ENCODE data around the gene LIME1.

Gene LIME1

GRCh38 chr20:63741354-63741675 lies 4.9 kb downstream of the LIME1 start:
- H3K9me3 ChIP-seq (replicated peaks in 1 of 2; ENCODE audit: control insufficient read depth in 2 of 2, insufficient read depth in 1 of 2, low read depth in 1 of 2, low read length in 2 of 2): no peaks in the 10 kb centered on the region
- H3K27me3 ChIP-seq (ENCODE audit: control insufficient read depth in 3 of 3, insufficient read depth in 3 of 3, low read depth in 1 of 3, low read length in 3 of 3): no peaks in the 10 kb centered on the region
- H2AK5ac ChIP-seq (ENCODE audit: low read depth, low read length): peak overlapping the region; percentile 100
- H3K4me3 ChIP-seq (ENCODE audit: low read length in 2 of 2): peak overlapping the region in 1 of 2 donors; percentile 69
- H2BK12ac ChIP-seq (ENCODE audit: low read length): no peak overlapping the region
- peak overlapping the region; percentile 97 for H3K18ac ChIP-seq (ENCODE audit: low read length)
- no peak overlapping the region for H2BK120ac ChIP-seq (ENCODE audit: low read depth, low read length)
- peak overlapping the region; percentile 98 for H2BK5ac ChIP-seq (ENCODE audit: low read length)
- no peak overlapping the region for H4K8ac ChIP-seq (ENCODE audit: low read depth, low read length)
- H3K9ac ChIP-seq (ENCODE audit: low read depth, low read length, poor library complexity): peak overlapping the region; percentile 97
- H3K4ac ChIP-seq (ENCODE audit: low read length): no peak overlapping the region
- H2BK15ac ChIP-seq (ENCODE audit: low read length): peak overlapping the region; percentile 67
- H3K14ac ChIP-seq (ENCODE audit: low read length): no peak overlapping the region
- no CpG with 5 or more reads among the region's 6 CpGs for WGBS, 2 donors (ENCODE audit: extremely low coverage in 2 of 2, insufficient read length in 2 of 2, insufficient replicate concordance in 1 of 2)
- peak overlapping the region; percentile 85 for H3K23ac ChIP-seq (ENCODE audit: low read depth, low read length, poor library complexity)
- H2AFZ ChIP-seq (ENCODE audit: low read length): no peak overlapping the region
- H3K36me3 ChIP-seq (replicated peaks in 1 of 2; ENCODE audit: control insufficient read depth in 2 of 2, insufficient read depth in 2 of 2, low read length in 2 of 2): peaks cover 10 to 57% of the 10 kb centered on the region in 2 donors
- peak overlapping the region; percentile 89 for H3K4me2 ChIP-seq (ENCODE audit: insufficient read depth, low read length, poor library complexity, severe bottlenecking)
- H4K91ac ChIP-seq (ENCODE audit: low read depth, low read length, poor library complexity): no peak overlapping the region
- peak overlapping the region; percentile 94 for H3K27ac ChIP-seq (replicated peaks; ENCODE audit: low read length)
- H3K4me1 ChIP-seq (ENCODE audit: control insufficient read depth in 2 of 2, insufficient read depth in 1 of 2, low read depth in 1 of 2, low read length in 2 of 2): peaks cover 10 to 20% of the 10 kb centered on the region in 2 donors
- peaks cover 18% of the 10 kb centered on the region for H3K79me1 ChIP-seq (ENCODE audit: low read depth, low read length)
- no peak for DNase-seq (ENCODE audit: low spot score)

DNA sequence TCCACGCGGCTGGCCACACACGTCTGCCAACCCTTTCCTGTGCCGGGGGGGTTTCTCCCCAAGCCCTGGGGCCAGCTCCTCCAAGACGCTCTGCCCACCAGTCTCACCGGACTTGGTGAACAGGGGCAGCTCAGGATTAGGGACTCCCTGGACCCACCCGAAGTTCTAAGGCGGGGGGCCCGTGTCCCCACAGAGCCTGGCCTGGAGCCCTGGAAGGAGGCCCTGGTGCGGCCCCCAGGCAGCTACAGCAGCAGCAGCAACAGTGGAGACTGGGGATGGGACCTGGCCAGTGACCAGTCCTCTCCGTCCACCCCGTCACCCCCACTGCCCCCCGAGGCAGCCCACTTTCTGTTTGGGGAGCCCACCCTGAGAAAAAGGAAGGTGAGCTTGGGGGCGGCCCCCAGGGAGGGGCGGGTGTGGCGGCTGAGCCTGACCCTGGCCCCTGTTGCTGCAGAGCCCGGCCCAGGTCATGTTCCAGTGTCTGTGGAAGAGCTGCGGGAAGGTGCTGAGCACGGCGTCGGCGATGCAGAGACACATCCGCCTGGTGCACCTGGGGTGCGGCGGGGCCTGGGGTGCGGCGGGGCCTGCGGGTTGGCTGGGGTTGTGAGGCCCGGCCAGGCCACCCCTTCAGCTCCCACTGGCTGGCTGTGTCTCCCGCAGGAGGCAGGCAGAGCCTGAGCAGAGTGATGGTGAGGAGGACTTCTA lies 5.4 kb downstream of the LIME1 start:
- H4K91ac ChIP-seq (ENCODE audit: low read depth, low read length, poor library complexity): no peak overlapping the region
- H2BK15ac ChIP-seq (ENCODE audit: low read length): peak overlapping the region; percentile 6
- peak overlapping the region; percentile 89 for H3K4me2 ChIP-seq (ENCODE audit: insufficient read depth, low read length, poor library complexity, severe bottlenecking)
- peak overlapping the region; percentile 98 for H2BK5ac ChIP-seq (ENCODE audit: low read length)
- H3K18ac ChIP-seq (ENCODE audit: low read length): peak overlapping the region; percentile 97
- peaks cover 21% of the 10 kb centered on the region for H3K79me1 ChIP-seq (ENCODE audit: low read depth, low read length)
- H4K8ac ChIP-seq (ENCODE audit: low read depth, low read length): no peak overlapping the region
- WGBS, 2 donors (ENCODE audit: extremely low coverage in 2 of 2, insufficient read length in 2 of 2, insufficient replicate concordance in 1 of 2): no CpG with 5 or more reads among the region's 30 CpGs
- no peaks in the 10 kb centered on the region for H3K27me3 ChIP-seq (ENCODE audit: control insufficient read depth in 3 of 3, insufficient read depth in 3 of 3, low read depth in 1 of 3, low read length in 3 of 3)
- peaks cover 10 to 57% of the 10 kb centered on the region in 2 donors for H3K36me3 ChIP-seq (replicated peaks in 1 of 2; ENCODE audit: control insufficient read depth in 2 of 2, insufficient read depth in 2 of 2, low read length in 2 of 2)
- peak overlapping the region; percentile 100 for H2AK5ac ChIP-seq (ENCODE audit: low read depth, low read length)
- H3K4me1 ChIP-seq (ENCODE audit: control insufficient read depth in 2 of 2, insufficient read depth in 1 of 2, low read depth in 1 of 2, low read length in 2 of 2): peaks cover 10 to 20% of the 10 kb centered on the region in 2 donors
- no peak overlapping the region for H2BK12ac ChIP-seq (ENCODE audit: low read length)
- no peak overlapping the region for H2AFZ ChIP-seq (ENCODE audit: low read length)
- no peak overlapping the region for H2BK120ac ChIP-seq (ENCODE audit: low read depth, low read length)
- no peak for DNase-seq (ENCODE audit: low spot score)
- no peak overlapping the region for H3K27ac ChIP-seq (replicated peaks; ENCODE audit: low read length)
- no peak overlapping the region for H3K14ac ChIP-seq (ENCODE audit: low read length)
- H3K9me3 ChIP-seq (replicated peaks in 1 of 2; ENCODE audit: control insufficient read depth in 2 of 2, insufficient read depth in 1 of 2, low read depth in 1 of 2, low read length in 2 of 2): no peaks in the 10 kb centered on the region
- H3K9ac ChIP-seq (ENCODE audit: low read depth, low read length, poor library complexity): peak overlapping the region; percentile 21
- peak overlapping the region in 1 of 2 donors; percentile 69 for H3K4me3 ChIP-seq (ENCODE audit: low read length in 2 of 2)
- H3K23ac ChIP-seq (ENCODE audit: low read depth, low read length, poor library complexity): peak overlapping the region; percentile 96
- no peak overlapping the region for H3K4ac ChIP-seq (ENCODE audit: low read length)

- H2BK12ac ChIP-seq (ENCODE audit: low read length): peak overlapping the region; percentile 10
- H3K18ac ChIP-seq (ENCODE audit: low read length): no peak overlapping the region
- H3K23ac ChIP-seq (ENCODE audit: low read depth, low read length, poor library complexity): peak overlapping the region; percentile 96
- no peak overlapping the region for H3K4ac ChIP-seq (ENCODE audit: low read length)
- no peak overlapping the region for H2AFZ ChIP-seq (ENCODE audit: low read length)
- no peak overlapping the region for H2BK15ac ChIP-seq (ENCODE audit: low read length)
- H3K9me3 ChIP-seq (replicated peaks in 1 of 2; ENCODE audit: control insufficient read depth in 2 of 2, insufficient read depth in 1 of 2, low read depth in 1 of 2, low read length in 2 of 2): no peaks in the 10 kb centered on the region
- WGBS, 2 donors (ENCODE audit: extremely low coverage in 2 of 2, insufficient read length in 2 of 2, insufficient replicate concordance in 1 of 2): no CpG with 5 or more reads among the region's 37 CpGs
- H2BK5ac ChIP-seq (ENCODE audit: low read length): no peak overlapping the region
- peak overlapping the region; percentile 21 for H3K14ac ChIP-seq (ENCODE audit: low read length)
- H3K27ac ChIP-seq (replicated peaks; ENCODE audit: low read length): peak overlapping the region; percentile 22
- peaks cover 10 to 57% of the 10 kb centered on the region in 2 donors for H3K36me3 ChIP-seq (replicated peaks in 1 of 2; ENCODE audit: control insufficient read depth in 2 of 2, insufficient read depth in 2 of 2, low read length in 2 of 2)
- H3K4me2 ChIP-seq (ENCODE audit: insufficient read depth, low read length, poor library complexity, severe bottlenecking): no peak overlapping the region
- no peak overlapping the region for H4K8ac ChIP-seq (ENCODE audit: low read depth, low read length)
- H2BK120ac ChIP-seq (ENCODE audit: low read depth, low read length): no peak overlapping the region
- no peak overlapping the region for H3K9ac ChIP-seq (ENCODE audit: low read depth, low read length, poor library complexity)
- peaks cover 10 to 16% of the 10 kb centered on the region in 2 donors for H3K4me1 ChIP-seq (ENCODE audit: control insufficient read depth in 2 of 2, insufficient read depth in 1 of 2, low read depth in 1 of 2, low read length in 2 of 2)
- H3K79me1 ChIP-seq (ENCODE audit: low read depth, low read length): peaks cover 19% of the 10 kb centered on the region
- DNase-seq (ENCODE audit: low spot score): no peak
- no peak overlapping the region for H4K91ac ChIP-seq (ENCODE audit: low read depth, low read length, poor library complexity)
- peak overlapping the region in 1 of 2 donors; percentile 6 for H3K4me3 ChIP-seq (ENCODE audit: low read length in 2 of 2)
- no peaks in the 10 kb centered on the region for H3K27me3 ChIP-seq (ENCODE audit: control insufficient read depth in 3 of 3, insufficient read depth in 3 of 3, low read depth in 1 of 3, low read length in 3 of 3)
- peak overlapping the region; percentile 90 for H2AK5ac ChIP-seq (ENCODE audit: low read depth, low read length)
Measured at GRCh38 chr20:63742381-63743024, 6.0 kb downstream of the LIME1 start.

DNA sequence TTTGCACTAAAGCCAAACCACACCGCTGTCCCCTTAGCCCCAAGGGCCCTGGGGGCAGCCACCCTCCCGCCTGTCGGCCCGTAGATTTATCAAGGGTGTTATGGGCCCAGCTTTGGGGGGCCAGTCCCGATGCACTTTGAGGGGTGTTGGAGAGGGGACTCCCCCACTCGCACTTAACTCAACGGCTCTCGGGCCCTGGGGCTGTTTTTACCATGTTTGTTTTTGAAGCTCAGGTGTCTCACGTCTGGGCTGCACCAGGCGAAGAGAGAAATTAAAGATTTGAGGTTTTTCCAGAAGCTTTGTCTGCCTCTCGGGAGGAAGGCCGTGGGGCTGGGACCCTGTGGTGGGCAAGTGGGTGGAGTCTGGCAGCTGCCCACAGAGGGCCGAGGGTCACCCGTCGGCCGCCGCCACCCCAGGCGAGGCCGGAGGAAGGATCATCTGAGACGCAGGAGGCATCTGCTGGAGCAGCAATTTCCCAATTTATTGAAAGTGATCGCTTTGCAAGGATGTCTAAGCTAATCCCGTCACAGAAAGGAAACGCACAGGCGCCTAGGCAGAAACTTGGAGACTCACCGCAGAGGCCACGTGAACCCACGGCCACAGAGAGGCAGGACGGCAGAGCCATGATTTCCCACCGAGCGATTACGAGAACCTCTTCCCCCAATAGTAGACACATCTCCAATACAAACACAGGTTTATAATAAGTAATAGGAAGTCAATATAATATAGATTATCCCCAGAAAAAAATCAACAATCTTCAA lies 6.9 kb downstream of the LIME1 start:
- H3K4me3 ChIP-seq (ENCODE audit: low read length in 2 of 2): no peak overlapping the region
- WGBS, 2 donors (ENCODE audit: extremely low coverage in 2 of 2, insufficient read length in 2 of 2, insufficient replicate concordance in 1 of 2): no CpG with 5 or more reads among the region's 31 CpGs

More for the DNA sequence above, 6.9 kb downstream of the LIME1 start:
- Histone ChIP-seq H3K36me3 (replicated peaks in 1 of 2; ENCODE audit: control insufficient read depth in 2 of 2, insufficient read depth in 2 of 2, low read length in 2 of 2) (peaks cover 10 to 57% of the 10 kb centered on the region in 2 donors), H3K27me3 (ENCODE audit: control insufficient read depth in 3 of 3, insufficient read depth in 3 of 3, low read depth in 1 of 3, low read length in 3 of 3) (no peaks in the 10 kb centered on the region), H3K4me2 (ENCODE audit: insufficient read depth, low read length, poor library complexity, severe bottlenecking) (no peak overlapping the region), H2BK5ac (ENCODE audit: low read length) (no peak overlapping the region), H4K8ac (ENCODE audit: low read depth, low read length) (no peak overlapping the region), H3K18ac (ENCODE audit: low read length) (no peak overlapping the region), H3K9ac (ENCODE audit: low read depth, low read length, poor library complexity) (no peak overlapping the region), H3K9me3 (replicated peaks in 1 of 2; ENCODE audit: control insufficient read depth in 2 of 2, insufficient read depth in 1 of 2, low read depth in 1 of 2, low read length in 2 of 2) (no peaks in the 10 kb centered on the region), H2BK120ac (ENCODE audit: low read depth, low read length) (no peak overlapping the region), H2BK12ac (ENCODE audit: low read length) (no peak overlapping the region), H3K27ac (replicated peaks; ENCODE audit: low read length) (no peak overlapping the region), H3K4ac (ENCODE audit: low read length) (no peak overlapping the region), H2AFZ (ENCODE audit: low read length) (no peak overlapping the region), H3K79me1 (ENCODE audit: low read depth, low read length) (peaks cover 17% of the 10 kb centered on the region), H4K91ac (ENCODE audit: low read depth, low read length, poor library complexity) (no peak overlapping the region), H3K4me1 (ENCODE audit: control insufficient read depth in 2 of 2, insufficient read depth in 1 of 2, low read depth in 1 of 2, low read length in 2 of 2) (peaks cover 8 to 10% of the 10 kb centered on the region in 2 donors), H2AK5ac (ENCODE audit: low read depth, low read length) (no peak overlapping the region), H2BK15ac (ENCODE audit: low read length) (no peak overlapping the region), H3K14ac (ENCODE audit: low read length) (no peak overlapping the region), H3K23ac (ENCODE audit: low read depth, low read length, poor library complexity) (no peak overlapping the region)
- no peak for DNase-seq (ENCODE audit: low spot score)

Data from neuronal stem cell (in vitro differentiated cells).